Smooth muscle cell (in vitro differentiated cells): ENCODE data around the gene DRD2. TPM values are rescaled to one million over a fixed set of nuclear protein-coding genes. Genes with fewer than 3 reads are reported as not detected.

ENCODE experiments used
- DNase-seq: peaks from one replicate; lab custom pipeline; 2025; ENCODE audit not compliant: unreplicated experiment; lab: John Stamatoyannopoulos, UW
- H2AFZ ChIP-seq: fragments of 200-600 bp; sonication (generic); 2 replicates; pipeline ENCODE4 v1.6.0; 2016; ENCODE audit warnings: antibody characterized with exemption, low read depth, mild to moderate bottlenecking
- H3F3A ChIP-seq: fragments of 200-600 bp; sonication (generic); 2 replicates; pipeline ENCODE4 v1.6.0; 2017; ENCODE audit warnings: antibody characterized with exemption, low read depth
- H3K27ac ChIP-seq: fragments of 200-600 bp; sonication (generic); 2 replicates; pipeline ENCODE4 v1.5.1; 2016; ENCODE audit warnings: low read depth, mild to moderate bottlenecking
- H3K27me3 ChIP-seq: fragments of 200-600 bp; sonication (generic); 2 replicates; pipeline ENCODE4 v1.6.1; 2016; ENCODE audit warnings: low read depth, mild to moderate bottlenecking
- H3K36me3 ChIP-seq: fragments of 200-600 bp; sonication (generic); 2 replicates; pipeline ENCODE4 v1.5.1; 2016; ENCODE audit warnings: low read depth
- H3K4me1 ChIP-seq: fragments of 200-600 bp; sonication (generic); 2 replicates; pipeline ENCODE4 v1.5.1; 2016; ENCODE audit warnings: low read depth
- H3K4me2 ChIP-seq: fragments of 200-600 bp; sonication (generic); 2 replicates; pipeline ENCODE4 v1.6.0; 2016; ENCODE audit warnings: mild to moderate bottlenecking
- H3K4me3 ChIP-seq: fragments of 200-600 bp; sonication (generic); 2 replicates; pipeline ENCODE4 v1.5.1; 2016; ENCODE audit warnings: mild to moderate bottlenecking
- H3K79me2 ChIP-seq: fragments of 200-600 bp; sonication (generic); 2 replicates; pipeline ENCODE4 v1.6.0; 2016; ENCODE audit warnings: low read depth, mild to moderate bottlenecking
- H3K9ac ChIP-seq: fragments of 200-600 bp; sonication (generic); 2 replicates; pipeline ENCODE4 v1.6.0; 2016; ENCODE audit warnings: low read depth
- H3K9me3 ChIP-seq: fragments of 200-600 bp; sonication (generic); replicated peaks from 2 replicates; pipeline ENCODE4 v1.5.1; 2016; ENCODE audit warnings: low read depth
- H4K20me1 ChIP-seq: fragments of 200-600 bp; sonication (generic); 2 replicates; pipeline ENCODE4 v1.6.0; 2016; ENCODE audit warnings: low read depth
- WGBS: methylation state at CpG from one replicate; pipeline ENCODE4 v1.1.7; 2016; ENCODE audit warnings: low lambda C conversion rate; 5-methylcytosine and 5-hydroxymethylcytosine counted together
- polyA plus RNA-seq: library from polyadenylated mRNA; unstranded; fragments of >200 nt; fragmentation: Nextera tagmentation; extraction: Ambion mirVana; gene quantifications from 2 replicates; pipeline ENCODE4 v1.2.1, GENCODE V29; 2016
- total RNA-seq: library from RNA; depleted of rRNA; stranded (reverse); fragments of >200 nt; gene quantifications from 2 replicates; pipeline ENCODE4 v1.2.3, GENCODE V29; 2014
- TF ChIP-seq, protein P1 (sequence below): fragments of 200-600 bp; sonication (generic); IDR thresholded peaks from 2 replicates; pipeline ENCODE4 v1.5.1; 2017; ENCODE audit warnings: borderline replicate concordance, mild to moderate bottlenecking, antibody characterized with exemption; ENCODE audit not compliant: insufficient read depth, poor library complexity, severe bottlenecking

DRD2 gene
- total and polyA plus RNA-seq, 2 experiments from 2014 or later, result 0.57 to 0.72 TPM

DNA sequence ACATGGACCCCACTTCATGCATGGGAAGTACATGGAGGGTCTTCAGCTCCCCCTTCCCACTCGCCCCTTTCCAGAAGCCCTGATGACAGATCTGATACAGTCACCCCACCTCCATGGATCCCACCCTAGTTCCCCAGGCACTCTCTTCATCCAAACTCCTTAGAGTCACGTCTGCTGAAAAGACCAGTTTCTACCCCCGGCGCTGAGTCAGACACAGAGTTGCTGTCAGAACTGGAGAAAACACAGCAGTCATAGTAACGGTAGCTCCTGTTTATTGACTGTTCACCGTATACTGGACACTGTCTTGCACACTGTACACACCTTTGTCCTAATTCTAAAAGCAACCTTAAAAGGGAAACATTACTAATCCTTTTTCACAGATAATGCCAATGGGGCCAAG, 29.1 kb downstream of the DRD2 start:
- peak overlapping the region; percentile 71 for H3K9ac ChIP-seq
- H3K27me3 ChIP-seq, result no peaks in the 10 kb centered on the region
- no peaks in the 10 kb centered on the region for H3K79me2 ChIP-seq
- H3K4me1 ChIP-seq, result no peaks in the 10 kb centered on the region
- TF ChIP-seq, protein P1, sequence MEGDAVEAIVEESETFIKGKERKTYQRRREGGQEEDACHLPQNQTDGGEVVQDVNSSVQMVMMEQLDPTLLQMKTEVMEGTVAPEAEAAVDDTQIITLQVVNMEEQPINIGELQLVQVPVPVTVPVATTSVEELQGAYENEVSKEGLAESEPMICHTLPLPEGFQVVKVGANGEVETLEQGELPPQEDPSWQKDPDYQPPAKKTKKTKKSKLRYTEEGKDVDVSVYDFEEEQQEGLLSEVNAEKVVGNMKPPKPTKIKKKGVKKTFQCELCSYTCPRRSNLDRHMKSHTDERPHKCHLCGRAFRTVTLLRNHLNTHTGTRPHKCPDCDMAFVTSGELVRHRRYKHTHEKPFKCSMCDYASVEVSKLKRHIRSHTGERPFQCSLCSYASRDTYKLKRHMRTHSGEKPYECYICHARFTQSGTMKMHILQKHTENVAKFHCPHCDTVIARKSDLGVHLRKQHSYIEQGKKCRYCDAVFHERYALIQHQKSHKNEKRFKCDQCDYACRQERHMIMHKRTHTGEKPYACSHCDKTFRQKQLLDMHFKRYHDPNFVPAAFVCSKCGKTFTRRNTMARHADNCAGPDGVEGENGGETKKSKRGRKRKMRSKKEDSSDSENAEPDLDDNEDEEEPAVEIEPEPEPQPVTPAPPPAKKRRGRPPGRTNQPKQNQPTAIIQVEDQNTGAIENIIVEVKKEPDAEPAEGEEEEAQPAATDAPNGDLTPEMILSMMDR, result no peak
- no peaks in the 10 kb centered on the region for H3K36me3 ChIP-seq
- H3K4me2 ChIP-seq, result peak overlapping the region; percentile 38
- no peak overlapping the region for H3K4me3 ChIP-seq
- DNase-seq, result no peak
- H2AFZ ChIP-seq, result no peak overlapping the region
- peak overlapping the region; percentile 90 for H3K27ac ChIP-seq
- no peaks in the 10 kb centered on the region for H4K20me1 ChIP-seq
- H3F3A ChIP-seq, result peaks cover 3% of the 10 kb centered on the region
- H3K9me3 ChIP-seq, result no peaks in the 10 kb centered on the region
- WGBS, result 26% methylated on average over 6 of the region's 6 CpGs

DNA sequence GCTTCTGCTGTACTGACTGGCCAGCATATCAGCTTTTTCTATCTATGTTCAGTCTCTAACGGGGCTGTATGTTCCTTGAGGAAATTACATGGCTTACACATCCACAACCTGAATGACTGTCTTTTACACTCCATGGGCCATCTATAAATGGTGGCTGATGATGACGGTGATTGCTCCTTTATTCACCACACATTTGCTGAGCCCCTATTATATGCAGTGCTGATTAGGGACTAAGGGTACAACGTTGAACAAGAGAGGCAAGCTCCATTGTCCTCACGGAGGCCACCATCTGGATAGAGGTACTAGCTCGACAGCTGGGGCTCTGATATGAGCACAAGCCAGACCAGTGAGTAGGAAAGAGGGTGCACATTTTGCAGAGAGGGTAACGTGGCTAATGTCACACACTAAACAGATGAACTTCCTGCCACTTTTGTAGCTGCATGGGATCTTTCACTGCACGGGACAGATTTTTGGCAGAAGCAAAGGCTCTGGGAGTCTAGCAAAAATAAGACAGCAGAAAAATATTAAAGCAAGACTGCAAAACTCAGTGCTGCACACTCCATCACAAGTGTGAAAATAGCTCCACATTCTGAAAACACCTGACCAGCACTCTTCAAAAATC, 30.6 kb downstream of the DRD2 start:
- Histone ChIP-seq H3K27me3 (no peaks in the 10 kb centered on the region), H3K36me3 (no peaks in the 10 kb centered on the region), H4K20me1 (no peaks in the 10 kb centered on the region), H3F3A (peaks cover 3% of the 10 kb centered on the region), H3K4me3 (no peak overlapping the region), H3K4me2 (no peak overlapping the region), H3K9ac (no peak overlapping the region), H3K4me1 (no peaks in the 10 kb centered on the region), H3K79me2 (no peaks in the 10 kb centered on the region), H2AFZ (no peak overlapping the region), H3K9me3 (no peaks in the 10 kb centered on the region), H3K27ac (no peak overlapping the region)
- no peak for DNase-seq
- WGBS, result 90% methylated on average over 7 of the region's 7 CpGs
- TF ChIP-seq, protein P1, result no peak

DNA sequence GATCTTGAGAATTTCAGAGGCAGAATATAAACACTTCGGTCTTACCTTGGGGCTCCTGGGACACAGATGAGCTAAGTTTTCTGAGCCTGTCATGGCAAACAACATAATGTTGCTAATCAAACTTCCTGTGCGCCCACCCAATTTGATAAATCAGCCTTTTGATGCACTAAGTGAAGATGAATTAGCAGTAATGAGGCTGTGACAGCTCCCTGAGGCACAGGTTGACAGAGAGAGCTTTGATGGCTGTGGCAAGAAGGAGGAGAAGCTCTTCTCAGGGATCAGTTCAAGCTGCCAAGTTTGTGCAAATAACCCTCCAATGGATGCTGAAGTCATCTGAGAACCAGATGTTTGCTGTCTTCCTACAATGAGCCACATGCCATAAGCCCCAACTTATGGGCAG, 34.4 kb downstream of the DRD2 start:
- H3K9ac ChIP-seq, result no peak overlapping the region
- no peak overlapping the region for H3K27ac ChIP-seq
- H3K4me1 ChIP-seq, result no peaks in the 10 kb centered on the region
- TF ChIP-seq, protein P1, result no peak
- H3K4me2 ChIP-seq, result no peak overlapping the region
- no peaks in the 10 kb centered on the region for H3K36me3 ChIP-seq
- no peak overlapping the region for H2AFZ ChIP-seq
- no peaks in the 10 kb centered on the region for H3K27me3 ChIP-seq
- H4K20me1 ChIP-seq, result no peaks in the 10 kb centered on the region
- no peaks in the 10 kb centered on the region for H3K9me3 ChIP-seq
- no peaks in the 10 kb centered on the region for H3F3A ChIP-seq
- no peak for DNase-seq
- no peak overlapping the region for H3K4me3 ChIP-seq
- 93% methylated on average over 2 of the region's 2 CpGs for WGBS
- no peaks in the 10 kb centered on the region for H3K79me2 ChIP-seq

DNA sequence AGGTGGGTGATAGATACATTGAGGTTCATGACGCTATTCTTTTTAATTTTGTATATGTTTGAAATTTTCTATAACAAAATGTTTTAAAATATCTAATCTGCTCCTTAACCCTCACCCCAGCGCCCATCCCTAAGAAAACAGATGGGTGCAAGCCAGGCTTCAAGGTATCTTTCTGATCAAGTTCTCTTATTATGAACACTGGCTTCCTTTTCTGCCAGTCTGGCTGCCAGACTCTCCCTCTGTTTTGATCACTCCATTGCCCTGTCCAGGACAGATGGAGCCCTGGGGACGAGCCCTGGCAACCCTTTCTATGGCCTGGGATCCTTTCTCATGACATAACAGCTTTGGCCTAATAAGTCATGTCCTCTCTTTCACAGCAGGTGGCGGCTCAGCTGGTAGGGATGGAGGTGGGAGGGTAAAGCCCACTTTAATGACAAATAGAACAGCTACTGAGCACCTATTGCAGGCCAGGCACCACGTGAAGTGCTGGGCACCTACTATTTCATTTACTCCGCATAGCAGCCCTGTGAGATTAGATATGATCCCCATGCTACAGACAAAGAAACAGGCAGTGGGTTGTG, 38.4 kb downstream of the DRD2 start:
- no peak overlapping the region for H3K9ac ChIP-seq
- H3K27me3 ChIP-seq, result no peaks in the 10 kb centered on the region
- H4K20me1 ChIP-seq, result no peaks in the 10 kb centered on the region
- no peaks in the 10 kb centered on the region for H3K4me1 ChIP-seq
- no peak overlapping the region for H3K27ac ChIP-seq
- 67% methylated on average over 6 of the region's 6 CpGs for WGBS
- H3K4me2 ChIP-seq, result no peak overlapping the region
- H3K9me3 ChIP-seq, result no peaks in the 10 kb centered on the region
- DNase-seq, result no peak
- H3K36me3 ChIP-seq, result no peaks in the 10 kb centered on the region
- no peak overlapping the region for H3K4me3 ChIP-seq
- no peaks in the 10 kb centered on the region for H3K79me2 ChIP-seq
- no peaks in the 10 kb centered on the region for H3F3A ChIP-seq
- TF ChIP-seq, protein P1, result no peak
- H2AFZ ChIP-seq, result no peak overlapping the region
